KMS-11 (cell line): ENCODE measurements around the gene ROGDI.

Source experiments
- H2AFZ ChIP-seq: fragments of 200-600 bp; sonication (generic); 2 replicates; pipeline ENCODE4 v1.6.1; 2016; ENCODE audit warnings: antibody characterized with exemption, mixed run types, low read depth
- H3K27ac ChIP-seq: fragments of 200-600 bp; sonication (generic); 2 replicates; pipeline ENCODE4 v1.6.1; 2016; ENCODE audit warnings: mild to moderate bottlenecking, mixed run types
- H3K27me3 ChIP-seq: fragments of 200-600 bp; sonication (generic); 2 replicates; pipeline ENCODE4 v1.6.1; 2017; ENCODE audit warnings: mild to moderate bottlenecking, low read depth, mixed run types, moderate library complexity; ENCODE audit not compliant: insufficient read depth
- H3K36me3 ChIP-seq: fragments of 200-600 bp; sonication (generic); 2 replicates; pipeline ENCODE4 v1.6.1; 2017; ENCODE audit warnings: mild to moderate bottlenecking, mixed run types; ENCODE audit not compliant: insufficient read depth
- H3K4me1 ChIP-seq: fragments of 200-600 bp; sonication (generic); 2 replicates; pipeline ENCODE4 v1.6.1; 2016; ENCODE audit warnings: mild to moderate bottlenecking, low read depth, mixed run types; ENCODE audit not compliant: poor library complexity, severe bottlenecking
- H3K4me2 ChIP-seq: fragments of 200-600 bp; sonication (generic); 2 replicates; pipeline ENCODE4 v1.7.0; 2016; ENCODE audit warnings: mild to moderate bottlenecking, mixed run types
- H3K4me3 ChIP-seq: fragments of 200-600 bp; sonication (generic); IDR thresholded peaks from 2 replicates; pipeline ENCODE4 v1.6.1; 2017; ENCODE audit warnings: low read depth, low read length, mixed read lengths; ENCODE audit not compliant: insufficient read depth
- H3K79me2 ChIP-seq: fragments of 200-600 bp; sonication (generic); 2 replicates; pipeline ENCODE4 v1.6.1; 2016; ENCODE audit warnings: low read depth, mixed run types; ENCODE audit not compliant: insufficient read depth
- H3K9ac ChIP-seq: fragments of 200-600 bp; sonication (generic); 2 replicates; pipeline ENCODE4 v1.6.1; 2016; ENCODE audit warnings: mild to moderate bottlenecking, mixed run types
- H4K20me1 ChIP-seq: fragments of 200-600 bp; sonication (generic); 2 replicates; pipeline ENCODE4 v1.6.1; 2016; ENCODE audit warnings: mild to moderate bottlenecking, mixed run types; ENCODE audit not compliant: insufficient read depth
- CTCF ChIP-seq: fragments of 200-600 bp; sonication (generic); conservative IDR thresholded peaks from 2 replicates; pipeline ENCODE4 v1.6.1; 2017; ENCODE audit warnings: low read depth, mild to moderate bottlenecking, antibody characterized with exemption, low read length, moderate library complexity, mixed read lengths

ROGDI gene

GRCh38 chr16:4777339-4778049 lies 24.9 kb downstream of the ROGDI start:
- no peak for TF ChIP-seq CTCF
- Histone ChIP-seq H3K4me3 (no peak overlapping the region), H4K20me1 (no peaks in the 10 kb centered on the region), H3K27ac (no peak overlapping the region), H3K4me2 (no peak overlapping the region), H3K9ac (no peak overlapping the region), H3K4me1 (no peaks in the 10 kb centered on the region), H3K27me3 (no peaks in the 10 kb centered on the region), H2AFZ (no peak overlapping the region), H3K79me2 (no peaks in the 10 kb centered on the region), H3K36me3 (no peaks in the 10 kb centered on the region)

- no peaks in the 10 kb centered on the region for H3K79me2 ChIP-seq
- no peak overlapping the region for H3K4me3 ChIP-seq
- no peaks in the 10 kb centered on the region for H3K36me3 ChIP-seq
- H3K4me2 ChIP-seq: no peak overlapping the region
- no peaks in the 10 kb centered on the region for H3K27me3 ChIP-seq
- no peak for TF ChIP-seq CTCF
- H4K20me1 ChIP-seq: no peaks in the 10 kb centered on the region
- H2AFZ ChIP-seq: no peak overlapping the region
- no peaks in the 10 kb centered on the region for H3K4me1 ChIP-seq
- no peak overlapping the region for H3K9ac ChIP-seq
- no peak overlapping the region for H3K27ac ChIP-seq
These were observed 26.2 kb downstream of the ROGDI start for GRCh38 chr16:4776141-4776705.

- no peak for TF ChIP-seq CTCF
- H3K4me3 ChIP-seq: no peak overlapping the region
- H2AFZ ChIP-seq: no peak overlapping the region
- no peaks in the 10 kb centered on the region for H3K79me2 ChIP-seq
- no peaks in the 10 kb centered on the region for H3K4me1 ChIP-seq
- no peak overlapping the region for H3K27ac ChIP-seq
- no peak overlapping the region for H3K4me2 ChIP-seq
- no peaks in the 10 kb centered on the region for H3K27me3 ChIP-seq
- no peaks in the 10 kb centered on the region for H3K36me3 ChIP-seq
- H4K20me1 ChIP-seq: no peaks in the 10 kb centered on the region
- no peak overlapping the region for H3K9ac ChIP-seq
These were observed 27.4 kb downstream of the ROGDI start for GRCh38 chr16:4775005-4775404.

- H3K27ac ChIP-seq: no peak overlapping the region
- H4K20me1 ChIP-seq: no peaks in the 10 kb centered on the region
- H3K9ac ChIP-seq: no peak overlapping the region
- H3K79me2 ChIP-seq: no peaks in the 10 kb centered on the region
- no peaks in the 10 kb centered on the region for H3K27me3 ChIP-seq
- H3K4me2 ChIP-seq: no peak overlapping the region
- no peak overlapping the region for H2AFZ ChIP-seq
- TF ChIP-seq CTCF: no peak
- H3K36me3 ChIP-seq: no peaks in the 10 kb centered on the region
- H3K4me1 ChIP-seq: peaks cover 11% of the 10 kb centered on the region
- H3K4me3 ChIP-seq: no peak overlapping the region
These were observed 30.1 kb downstream of the ROGDI start for GRCh38 chr16:4772351-4772750.
